ENCODE data around the gene A4GALT. TPM values are rescaled to one million over a fixed set of nuclear protein-coding genes. Genes with fewer than 3 reads are reported as not detected.

The A4GALT gene
- total RNA-seq, 1 donor from 2014 or later, result 32.8 TPM

DNA sequence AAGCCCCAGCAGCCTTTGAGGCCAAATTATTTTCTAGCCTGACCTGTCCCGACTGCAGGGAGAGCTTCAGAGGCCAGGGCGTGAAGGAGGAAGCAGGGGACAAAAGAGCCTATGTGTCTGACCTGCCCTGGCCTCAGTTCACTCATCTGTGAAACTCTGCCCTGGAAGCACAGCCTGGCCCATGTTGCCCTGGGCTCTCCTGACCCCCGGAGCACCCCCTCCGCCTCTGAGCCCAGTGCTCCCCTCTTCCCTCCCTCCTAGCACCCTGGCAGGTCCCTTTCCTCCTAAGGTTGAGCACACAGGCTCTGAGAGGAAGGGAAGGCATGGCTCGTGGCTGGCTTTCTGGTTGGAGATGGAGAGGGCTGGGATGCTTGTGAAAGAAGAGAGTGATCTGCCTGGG is 3.4 kb upstream of the A4GALT start:
- peaks cover 5% of the 10 kb centered on the region for H3K27me3 Mint-ChIP-seq (ENCODE audit: unreplicated experiment)
- H3K27ac Mint-ChIP-seq (ENCODE audit: unreplicated experiment), result no peak overlapping the region
- H3K4me3 Mint-ChIP-seq (ENCODE audit: unreplicated experiment), result no peak overlapping the region
- no peaks in the 10 kb centered on the region for H3K36me3 Mint-ChIP-seq (ENCODE audit: unreplicated experiment)
- no peaks in the 10 kb centered on the region for H3K9me3 Mint-ChIP-seq (ENCODE audit: unreplicated experiment)
- TF ChIP-seq CTCF (IDR thresholded peaks at IDR 0.05), result no peak
- DNase-seq (ENCODE audit: extremely low spot score, unreplicated experiment), result no peak
- peaks cover 47% of the 10 kb centered on the region for H3K4me1 Mint-ChIP-seq (ENCODE audit: unreplicated experiment)

- peaks cover 5% of the 10 kb centered on the region for H3K27me3 Mint-ChIP-seq (ENCODE audit: unreplicated experiment)
- no peak for DNase-seq (ENCODE audit: extremely low spot score, unreplicated experiment)
- H3K27ac Mint-ChIP-seq (ENCODE audit: unreplicated experiment), result peak overlapping the region; percentile 51
- no peak for TF ChIP-seq CTCF (IDR thresholded peaks at IDR 0.05)
- H3K4me1 Mint-ChIP-seq (ENCODE audit: unreplicated experiment), result peaks cover 45% of the 10 kb centered on the region
- H3K9me3 Mint-ChIP-seq (ENCODE audit: unreplicated experiment), result no peaks in the 10 kb centered on the region
- peak overlapping the region; percentile 75 for H3K4me3 Mint-ChIP-seq (ENCODE audit: unreplicated experiment)
- H3K36me3 Mint-ChIP-seq (ENCODE audit: unreplicated experiment), result no peaks in the 10 kb centered on the region
Observed at GRCh38 chr22:42721045-42721434, 370 bp upstream of the A4GALT start.

- DNase-seq (ENCODE audit: extremely low spot score, unreplicated experiment), result no peak
- Mint-ChIP-seq H3K36me3 (ENCODE audit: unreplicated experiment) (peaks cover under 1% of the 10 kb centered on the region), H3K27me3 (ENCODE audit: unreplicated experiment) (peaks cover 5% of the 10 kb centered on the region), H3K27ac (ENCODE audit: unreplicated experiment) (peak overlapping the region; percentile 88), H3K9me3 (ENCODE audit: unreplicated experiment) (no peaks in the 10 kb centered on the region), H3K4me3 (ENCODE audit: unreplicated experiment) (peak overlapping the region; percentile 83), H3K4me1 (ENCODE audit: unreplicated experiment) (peaks cover 41% of the 10 kb centered on the region)
- no peak for TF ChIP-seq CTCF (IDR thresholded peaks at IDR 0.05)
Observed at GRCh38 chr22:42719656-42720262, 911 bp downstream of the A4GALT start.

- DNase-seq (ENCODE audit: extremely low spot score, unreplicated experiment), result no peak
Observed at GRCh38 chr22:42719133-42719532, 1.5 kb downstream of the A4GALT start.

More at GRCh38 chr22:42719133-42719532, 1.5 kb downstream of the A4GALT start:
- peak overlapping the region; percentile 88 for H3K27ac Mint-ChIP-seq (ENCODE audit: unreplicated experiment)
- peaks cover 5% of the 10 kb centered on the region for H3K27me3 Mint-ChIP-seq (ENCODE audit: unreplicated experiment)
- H3K4me1 Mint-ChIP-seq (ENCODE audit: unreplicated experiment), result peaks cover 43% of the 10 kb centered on the region
- H3K9me3 Mint-ChIP-seq (ENCODE audit: unreplicated experiment), result no peaks in the 10 kb centered on the region
- H3K4me3 Mint-ChIP-seq (ENCODE audit: unreplicated experiment), result peak overlapping the region; percentile 83
- H3K36me3 Mint-ChIP-seq (ENCODE audit: unreplicated experiment), result peaks cover 2% of the 10 kb centered on the region
- no peak for TF ChIP-seq CTCF (IDR thresholded peaks at IDR 0.05)

All from osteocyte (in vitro differentiated cells).